ENCODE data around the gene GNL1.

- TF ChIP-seq CTCF (IDR thresholded peaks at IDR 0.05; ENCODE audit: extremely low read depth in 1 of 2, insufficient read depth in 1 of 2, low read depth in 1 of 2, low read length in 2 of 2) (no peak), EZH2 (IDR thresholded peaks at IDR 0.05; ENCODE audit: borderline replicate concordance, low read depth, low read length, severe bottlenecking) (no peak), POLR2A (IDR thresholded peaks at IDR 0.05; ENCODE audit: low read depth, low read length) (no peak), JUN (IDR thresholded peaks at IDR 0.05; ENCODE audit: borderline replicate concordance, insufficient read depth, insufficient read length, low read depth) (no peak), MAX (IDR thresholded peaks at IDR 0.05; ENCODE audit: insufficient read depth, insufficient read length) (no peak), POLR2AphosphoS5 (IDR thresholded peaks at IDR 0.05; ENCODE audit: insufficient read depth, low read depth, low read length) (no peak), MYC (IDR thresholded peaks at IDR 0.05; ENCODE audit: low read depth, low read length) (no peak), GATA2 (IDR thresholded peaks at IDR 0.05; ENCODE audit: insufficient read depth, insufficient read length, low read depth, low read length) (no peak)
These were observed 41.2 kb downstream of the GNL1 start for GRCh38 chr6:30515106-30515505.
